RCC 7860 (cell line): ENCODE results near the gene ATP11A.
"Not testable (repeated sequence)": the region's sequence is repeated elsewhere in the genome, so short reads cannot be mapped to it uniquely, and the experiment has no call there.

ENCODE experiments used
- DNase-seq: peaks from one replicate; pipeline ENCODE4 v3.0.0-alpha.2; 2015; ENCODE audit warnings: low spot score
- FAIRE-seq: peaks from 2 replicates; lab custom pipeline; 2012; peaks lifted over from hg19 to GRCh38; lab: Jason Lieb, UNC

Gene ATP11A

DNA sequence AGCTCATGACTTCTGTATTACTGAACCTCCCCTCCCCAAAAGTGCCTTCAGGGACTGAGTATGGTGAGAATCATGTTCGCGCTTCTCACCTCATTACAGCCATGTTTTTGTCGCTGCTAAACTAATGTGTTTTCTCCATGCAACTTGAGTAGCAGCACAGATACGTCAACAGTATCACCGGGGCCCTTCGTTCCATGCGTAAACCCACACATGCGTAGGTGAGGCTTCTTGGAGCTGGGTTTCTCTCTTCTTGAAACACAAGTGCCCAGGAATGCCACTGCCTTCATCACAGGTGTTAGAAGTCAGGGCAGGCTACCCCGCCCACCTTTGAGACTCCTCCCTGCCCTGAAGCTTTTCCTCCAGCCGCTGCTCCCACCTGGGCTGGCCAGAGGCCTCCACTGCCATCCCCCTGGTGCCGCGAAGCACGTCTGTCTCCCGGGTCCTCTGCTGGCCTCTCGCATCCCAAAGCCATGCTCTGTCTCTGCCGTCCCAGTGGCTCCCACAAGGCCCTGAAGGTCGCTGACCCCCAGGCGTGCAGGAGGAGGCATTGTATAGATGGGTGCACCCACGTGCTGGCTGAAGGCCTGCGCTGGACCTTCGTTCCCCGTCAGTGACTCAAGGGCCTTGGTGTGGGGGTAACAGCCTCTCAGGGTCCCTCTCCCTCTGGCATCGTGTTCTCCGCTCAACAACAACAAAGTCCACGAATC is 143.9 kb downstream of the ATP11A start:
- no peak for FAIRE-seq
- DNase-seq, result no peak

DNA sequence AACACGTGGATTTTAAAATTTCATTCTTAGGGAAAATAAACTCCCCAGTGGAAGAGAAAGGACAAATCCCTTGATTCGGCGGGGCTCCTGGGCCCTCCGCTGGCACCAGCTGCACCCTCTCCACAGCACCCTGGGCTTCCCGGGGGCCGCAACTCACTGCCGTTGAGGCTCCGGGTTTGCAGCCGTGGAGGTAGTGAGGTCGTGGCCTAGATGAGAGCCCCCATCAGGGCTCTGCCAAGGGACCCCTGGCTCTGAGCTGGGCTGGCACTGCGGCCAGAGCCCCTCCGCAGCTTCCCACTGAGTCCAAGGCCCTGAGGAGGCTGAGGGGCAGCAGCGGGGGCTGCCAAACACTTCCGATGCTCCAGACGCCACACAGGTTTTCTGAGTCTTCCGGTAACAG is 145.5 kb downstream of the ATP11A start:
- no peak for FAIRE-seq
- DNase-seq, result no peak

DNA sequence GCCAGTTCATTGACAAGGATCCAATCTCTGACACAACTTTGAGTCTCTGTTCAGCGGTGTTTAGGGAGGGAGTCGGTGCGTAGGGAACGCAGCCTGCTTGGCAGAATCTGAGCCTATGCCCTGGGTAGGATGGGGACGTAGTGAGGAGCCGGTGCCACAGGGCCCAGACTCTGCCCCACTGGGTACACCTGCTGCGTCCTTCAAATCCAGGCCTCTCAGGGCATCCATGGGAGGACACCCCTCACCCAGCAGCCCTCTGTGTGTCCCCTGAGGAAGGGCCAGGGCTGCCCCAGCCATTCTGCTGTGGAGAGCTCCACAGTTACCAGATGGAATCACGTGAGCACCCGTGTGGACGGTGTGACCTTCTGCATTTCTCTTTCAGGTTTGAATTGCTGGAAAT is 146.0 kb downstream of the ATP11A start:
- DNase-seq (no peak), FAIRE-seq (no peak)

DNA sequence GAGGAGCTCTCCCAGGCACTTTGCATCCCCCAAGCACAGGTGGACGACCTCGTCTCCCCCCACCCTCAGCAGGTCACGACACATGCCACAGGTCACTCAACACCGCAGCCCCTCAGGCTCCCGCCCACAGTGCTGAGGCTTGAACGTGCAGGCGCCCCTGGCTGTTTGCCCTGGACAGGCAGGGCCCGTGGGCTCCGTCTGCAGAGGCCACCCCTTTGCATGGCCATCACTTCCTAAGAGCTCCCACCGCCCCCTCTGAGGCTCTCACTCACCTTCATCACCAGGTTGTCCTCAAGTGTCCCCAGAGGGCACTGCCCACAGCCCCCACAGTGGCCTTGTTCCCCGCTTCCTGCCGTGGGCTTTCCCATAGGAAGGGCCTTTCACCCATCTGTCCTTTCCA is 147.1 kb downstream of the ATP11A start:
- DNase-seq (no peak), FAIRE-seq (no peak)

DNA sequence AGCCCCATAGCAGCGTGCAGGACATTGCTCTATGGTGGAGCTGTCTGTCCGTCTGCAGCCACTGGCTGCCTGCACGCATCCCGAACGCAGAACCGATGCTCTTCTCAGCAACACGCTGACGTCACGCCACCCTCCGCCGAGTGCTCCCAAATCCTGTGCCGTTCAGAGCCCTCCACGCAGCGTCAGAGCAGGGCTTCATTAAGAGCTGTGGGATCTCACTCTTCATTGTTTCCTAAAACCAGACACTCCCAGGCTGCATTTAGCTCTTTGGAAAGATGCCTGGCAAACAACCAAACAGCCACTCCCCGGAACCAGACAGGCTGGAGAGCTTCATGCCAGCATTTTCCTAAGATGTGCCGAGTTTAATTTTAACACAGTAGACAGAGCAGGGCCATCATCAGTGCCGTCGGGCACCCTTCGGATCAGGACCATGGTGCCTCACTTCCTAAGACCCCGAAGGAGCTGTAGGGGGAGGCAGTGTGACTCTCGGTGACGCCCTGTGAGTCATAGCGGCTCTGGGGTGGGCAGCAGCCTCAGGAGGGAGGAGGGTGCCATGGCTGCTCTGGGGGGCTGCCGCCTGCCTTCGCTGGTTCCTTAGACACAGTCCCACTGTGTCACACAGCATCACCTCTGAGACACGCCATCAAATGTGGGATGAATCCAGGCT is 147.7 kb downstream of the ATP11A start:
- FAIRE-seq (no peak), DNase-seq (no peak)

DNA sequence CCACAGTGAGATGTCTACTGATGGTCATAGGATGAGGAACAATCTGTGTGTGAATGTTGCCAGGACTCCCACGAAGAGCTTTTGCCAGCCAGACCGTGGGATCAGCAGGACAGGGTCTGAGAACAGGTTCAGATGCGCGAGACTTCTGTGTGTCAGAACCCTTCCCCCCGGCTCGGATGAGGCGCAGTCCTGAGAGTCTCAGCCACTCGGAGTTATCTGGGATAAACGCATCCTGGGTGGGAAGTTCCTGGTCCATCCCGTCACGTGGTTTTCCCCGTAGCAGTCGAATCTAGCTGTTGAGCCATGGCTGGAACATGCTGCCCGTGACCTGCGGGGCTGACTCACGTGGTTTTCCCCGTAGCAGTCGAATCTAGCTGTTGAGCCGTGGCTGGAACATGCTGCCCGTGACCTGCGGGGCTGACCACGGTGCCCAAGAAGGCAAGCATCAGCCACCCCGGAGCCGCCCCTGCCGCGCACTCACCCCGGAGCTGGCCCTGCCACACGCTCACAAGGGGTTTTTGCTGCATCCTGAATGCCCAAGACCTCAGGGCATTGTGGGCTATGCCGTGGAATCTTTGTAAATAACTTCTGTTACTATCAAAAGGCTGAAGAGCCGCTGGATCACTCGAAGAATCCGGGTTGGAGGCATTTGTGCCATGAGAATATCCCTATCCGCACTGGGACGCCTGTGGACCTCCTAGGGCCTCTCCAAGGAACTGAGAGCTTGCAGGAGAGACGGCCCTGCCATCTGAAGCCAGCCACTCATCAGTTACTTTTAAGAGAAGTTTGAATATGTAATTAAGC is 148.4 kb downstream of the ATP11A start:
- DNase-seq (no peak), FAIRE-seq (no peak)

DNA sequence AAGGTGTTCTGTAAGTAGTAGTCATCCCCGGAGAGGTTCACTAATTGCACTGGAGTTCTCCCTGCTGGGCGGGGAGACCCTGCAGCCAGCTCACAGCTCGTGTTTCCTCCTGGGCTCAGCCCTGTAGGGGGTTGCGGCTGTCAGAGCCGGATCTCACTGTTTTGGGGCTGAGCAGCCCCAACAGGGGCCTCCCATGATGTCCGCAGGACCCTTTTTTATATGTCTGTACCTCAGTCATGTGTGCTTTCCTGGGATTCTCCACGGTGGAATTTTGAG is 148.9 kb downstream of the ATP11A start:
- DNase-seq (no peak), FAIRE-seq (no peak)

DNA sequence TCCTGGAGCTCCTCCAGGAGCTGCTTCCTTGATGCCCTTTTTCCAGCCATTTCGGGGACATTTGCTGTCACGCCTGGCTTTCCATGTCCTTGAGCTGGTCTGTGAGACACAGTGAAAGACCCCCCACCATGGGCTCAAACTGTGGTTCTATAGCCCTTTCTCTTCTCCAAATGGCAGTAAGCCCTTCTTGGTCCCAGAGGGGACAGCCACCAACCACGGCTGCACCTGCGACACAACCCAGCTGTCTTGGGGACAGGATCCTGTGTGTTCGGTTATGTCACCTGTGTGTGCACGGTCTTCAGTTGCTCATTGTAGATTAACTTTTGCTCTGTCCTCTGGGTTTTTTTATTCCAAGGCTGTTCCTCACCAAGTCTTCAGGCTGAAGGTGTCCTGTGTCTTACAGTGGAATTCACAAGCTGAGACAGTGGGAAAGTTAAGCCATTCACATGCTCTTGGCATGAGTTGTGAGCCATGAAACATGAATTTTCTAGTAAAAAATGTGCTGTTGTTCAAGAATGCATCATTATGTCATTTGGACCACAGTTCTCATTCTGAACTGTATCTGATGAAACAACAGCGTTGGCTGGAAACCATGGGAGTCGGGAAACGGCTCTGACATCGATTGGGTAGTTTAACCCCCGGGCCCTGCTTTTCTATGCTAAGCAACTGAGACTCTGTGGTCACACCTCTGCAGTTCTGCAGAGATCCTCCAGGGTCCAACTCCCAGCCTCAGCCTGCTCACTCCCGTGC is 149.7 kb downstream of the ATP11A start:
- no peak for DNase-seq
- no peak for FAIRE-seq

DNA sequence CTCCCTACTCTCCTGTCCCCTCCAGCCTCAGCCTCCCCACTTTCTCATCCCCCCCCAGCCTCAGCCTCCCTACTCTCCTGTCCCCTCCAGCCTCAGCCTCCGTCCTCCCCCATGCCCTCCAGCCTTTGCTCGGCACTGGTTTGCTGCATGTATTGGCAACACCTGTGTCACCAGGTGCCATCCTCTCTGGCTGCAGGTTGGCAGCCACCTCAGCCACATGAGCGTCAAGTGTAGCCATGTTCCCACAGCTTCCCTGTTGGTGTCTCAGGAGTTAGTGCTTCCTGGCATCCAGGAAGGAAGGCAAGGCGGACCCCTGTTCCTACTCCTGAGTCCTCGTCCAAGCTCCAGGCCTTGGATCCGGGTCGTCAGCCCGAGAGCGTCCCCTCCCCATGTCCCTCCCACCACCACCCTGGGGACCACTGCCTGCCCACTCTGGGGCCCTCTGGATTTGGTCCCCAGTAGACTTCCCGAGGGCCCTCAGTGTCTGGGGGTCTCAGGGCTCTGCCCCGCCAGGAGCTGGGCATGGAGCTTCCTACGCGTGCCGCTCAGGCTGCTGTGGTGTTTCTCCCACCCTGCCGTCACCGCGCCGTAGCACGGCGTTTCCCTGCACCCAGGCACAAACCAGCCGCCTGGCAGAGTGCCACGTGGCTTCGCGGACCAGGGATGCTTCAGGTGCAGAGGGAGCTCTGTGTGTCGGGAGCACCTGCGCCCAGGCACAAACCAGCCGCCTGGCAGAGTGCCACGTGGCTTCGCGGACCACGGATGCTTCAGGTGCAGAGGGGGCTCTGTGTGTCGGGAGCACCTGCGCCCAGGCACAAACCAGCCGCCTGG is 150.8 kb downstream of the ATP11A start:
- DNase-seq, result no peak
- no peak for FAIRE-seq

DNA sequence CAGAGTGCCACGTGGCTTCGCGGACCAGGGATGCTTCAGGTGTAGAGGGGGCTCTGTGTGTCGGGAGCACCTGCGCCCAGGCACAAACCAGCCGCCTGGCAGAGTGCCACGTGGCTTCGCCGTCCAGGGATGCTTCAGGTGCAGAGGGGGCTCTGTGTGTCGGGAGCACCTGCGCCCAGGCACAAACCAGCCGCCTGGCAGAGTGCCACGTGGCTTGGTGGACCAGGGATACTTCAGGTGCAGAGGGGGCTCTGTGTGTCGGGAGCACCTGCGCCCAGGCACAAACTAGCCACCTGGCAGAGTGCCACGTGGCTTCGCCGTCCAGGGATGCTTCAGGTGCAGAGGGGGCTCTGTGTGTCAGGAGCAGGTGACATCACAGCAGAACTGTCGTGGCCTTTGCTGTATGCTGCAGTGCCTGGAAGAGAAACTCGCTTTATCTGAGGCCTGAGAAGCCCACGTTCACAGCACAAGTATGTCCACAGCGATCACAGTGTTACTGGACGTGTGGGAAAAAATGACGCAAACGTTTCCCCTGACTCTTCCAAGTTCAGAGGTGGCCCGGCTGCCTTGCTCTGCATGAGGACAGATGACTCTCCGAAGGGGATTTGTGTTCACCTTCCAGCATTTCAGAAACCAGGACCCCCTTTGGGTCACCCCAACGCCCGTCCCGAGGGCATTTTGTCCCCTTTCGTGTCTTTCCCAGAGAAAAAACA is 151.6 kb downstream of the ATP11A start:
- DNase-seq, FAIRE-seq: not testable (repeated sequence)

DNA sequence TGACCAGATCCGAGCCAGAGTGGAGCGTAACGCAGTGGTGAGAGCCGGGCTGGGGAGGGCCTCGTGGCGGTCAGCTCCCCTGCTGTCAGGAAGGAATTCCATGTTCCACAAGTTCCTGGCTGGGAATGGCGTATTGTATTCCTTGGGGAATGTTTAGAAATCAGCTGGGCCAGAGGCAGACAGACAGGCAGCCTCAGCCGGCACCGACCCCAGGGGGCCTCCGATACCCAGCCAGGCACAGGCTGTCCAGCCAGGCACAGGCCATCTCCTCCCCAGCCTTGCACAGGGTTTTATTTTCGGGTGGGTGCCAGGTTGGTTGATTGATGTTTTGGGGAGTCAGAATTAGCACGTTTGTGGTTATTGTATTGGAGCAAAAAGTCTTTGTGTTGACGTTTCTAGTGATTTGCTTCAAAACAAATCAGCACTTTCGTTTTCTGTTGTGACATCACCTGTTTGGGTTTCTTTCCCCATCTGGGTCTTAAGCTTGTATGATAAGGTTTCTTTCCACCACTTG is 152.6 kb downstream of the ATP11A start:
- FAIRE-seq (no peak), DNase-seq (no peak)

DNA sequence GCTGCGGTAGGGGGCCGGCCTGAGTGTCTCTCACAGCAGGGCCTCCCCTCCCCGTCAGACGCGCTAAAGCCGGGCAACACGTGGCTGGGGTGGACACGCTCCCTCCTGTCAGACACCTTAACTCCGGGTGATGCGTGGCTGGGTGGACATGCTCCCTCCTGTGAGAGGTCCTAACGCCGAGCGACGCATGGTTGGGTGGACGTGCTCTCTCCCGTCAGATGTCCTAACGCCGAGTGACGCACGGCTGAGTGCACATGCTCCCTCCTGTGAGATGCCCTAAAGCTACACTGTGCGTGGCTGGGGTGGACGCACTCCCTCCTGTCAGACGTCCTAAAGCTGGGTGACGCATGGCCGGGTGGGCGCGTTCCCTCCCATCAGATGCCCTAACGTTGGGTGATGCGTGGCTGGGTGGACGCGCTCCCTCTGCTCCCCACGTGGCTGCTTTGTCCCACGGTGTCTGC is 153.1 kb downstream of the ATP11A start:
- DNase-seq (no peak), FAIRE-seq (no peak)

DNA sequence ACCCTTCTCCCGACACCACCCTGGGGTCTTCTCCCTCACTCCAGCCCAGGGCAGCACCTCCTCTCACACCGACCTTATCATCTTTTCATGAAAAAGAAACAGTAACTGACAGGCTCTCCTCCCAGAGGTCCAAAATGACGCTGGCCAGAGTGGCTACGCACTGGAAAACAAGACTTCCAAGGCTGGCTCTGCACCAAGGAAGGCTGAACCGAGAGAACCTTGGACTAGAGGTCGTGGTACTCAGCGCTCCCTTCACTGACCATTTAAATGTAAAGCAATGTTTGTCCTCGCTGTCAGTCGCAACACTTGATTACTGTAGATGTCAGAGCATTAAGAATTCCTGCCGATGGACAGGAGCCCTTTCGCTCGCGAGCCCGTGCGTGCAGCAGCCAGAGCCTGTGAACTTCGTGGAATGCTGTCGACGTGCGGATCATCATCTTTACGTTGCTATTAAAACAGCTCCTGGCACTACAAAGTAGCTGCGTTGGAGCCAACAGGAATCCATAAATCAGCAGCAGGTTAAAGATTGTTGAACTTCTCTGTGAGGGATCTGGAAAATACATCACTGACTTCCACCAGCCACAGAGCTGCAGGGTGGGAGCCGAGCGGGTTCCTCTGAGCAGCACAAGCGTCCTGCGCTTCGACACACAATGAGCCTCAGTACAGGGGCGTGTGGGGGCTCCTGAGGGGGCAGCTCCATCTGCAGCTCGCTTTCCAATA is 153.7 kb downstream of the ATP11A start:
- no peak for DNase-seq
- FAIRE-seq, result no peak

DNA sequence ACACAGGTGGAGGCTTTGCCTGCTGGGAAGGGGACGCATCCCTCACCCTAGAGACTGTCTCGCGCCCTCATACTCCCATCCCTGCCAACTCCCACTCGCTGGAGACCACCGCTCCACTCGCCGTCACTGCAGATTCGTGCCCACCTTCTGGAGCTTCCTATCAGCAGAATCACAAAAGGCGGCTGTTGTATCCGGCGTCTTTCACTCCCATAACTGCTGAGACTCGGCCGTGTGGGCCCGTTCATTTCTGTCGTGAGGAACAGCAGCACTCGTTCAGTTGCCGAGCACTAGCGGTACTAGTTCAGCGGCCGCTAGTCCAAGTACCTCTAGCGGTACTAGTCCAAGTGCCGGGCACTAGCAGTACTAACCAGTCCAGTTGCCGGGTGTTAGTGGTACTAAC is 154.6 kb downstream of the ATP11A start:
- FAIRE-seq, result no peak
- DNase-seq, result no peak

DNA sequence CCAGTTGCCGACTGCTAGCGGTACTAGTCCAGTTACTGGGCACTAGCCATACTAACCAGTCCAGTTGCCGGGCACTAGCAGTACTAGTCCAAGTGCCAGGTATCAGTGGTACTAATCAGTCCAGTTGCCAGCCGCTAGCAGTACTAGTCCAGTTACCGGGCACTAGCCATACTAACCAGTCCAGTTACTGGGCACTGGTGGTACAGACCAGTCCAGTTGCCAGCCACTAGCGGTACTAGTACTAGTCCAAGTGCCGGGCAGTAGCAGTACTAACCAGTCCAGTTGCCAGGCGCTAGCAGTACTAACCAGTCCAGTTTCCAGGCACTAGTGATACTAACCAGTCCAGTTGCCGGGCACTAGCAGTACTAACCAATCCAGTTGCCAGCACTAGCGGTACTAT is 155.0 kb downstream of the ATP11A start:
- DNase-seq (no peak), FAIRE-seq (no peak)

DNA sequence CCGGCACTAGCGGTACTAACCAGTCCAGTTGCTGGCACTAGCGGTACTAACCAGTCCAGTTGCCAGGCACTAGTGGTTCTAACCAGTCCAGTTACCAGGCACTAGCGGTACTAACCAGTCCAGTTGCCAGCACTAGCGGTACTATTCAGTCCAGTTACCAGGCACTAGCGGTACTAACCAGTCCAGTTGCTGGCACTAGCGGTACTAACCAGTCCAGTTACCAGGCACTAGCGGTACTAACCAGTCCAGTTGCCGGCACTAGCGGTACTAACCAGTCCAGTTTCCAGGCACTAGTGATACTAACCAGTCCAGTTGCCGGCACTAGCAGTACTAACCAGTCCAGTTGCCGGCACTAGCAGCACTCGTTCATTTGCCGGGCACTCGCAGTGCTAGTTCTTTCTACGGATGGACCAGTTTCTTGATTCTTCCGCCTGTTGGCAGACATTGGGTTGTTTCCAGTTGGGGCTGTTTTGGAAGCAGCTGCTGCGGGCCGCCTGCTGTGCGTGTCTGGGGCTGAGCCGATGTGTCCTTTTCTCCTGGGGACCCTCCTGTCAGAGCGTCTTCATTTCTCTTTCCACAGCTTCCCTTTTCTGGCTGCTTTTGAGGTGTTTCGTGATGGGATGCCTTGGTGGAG is 155.8 kb downstream of the ATP11A start:
- FAIRE-seq (no peak), DNase-seq (no peak)

DNA sequence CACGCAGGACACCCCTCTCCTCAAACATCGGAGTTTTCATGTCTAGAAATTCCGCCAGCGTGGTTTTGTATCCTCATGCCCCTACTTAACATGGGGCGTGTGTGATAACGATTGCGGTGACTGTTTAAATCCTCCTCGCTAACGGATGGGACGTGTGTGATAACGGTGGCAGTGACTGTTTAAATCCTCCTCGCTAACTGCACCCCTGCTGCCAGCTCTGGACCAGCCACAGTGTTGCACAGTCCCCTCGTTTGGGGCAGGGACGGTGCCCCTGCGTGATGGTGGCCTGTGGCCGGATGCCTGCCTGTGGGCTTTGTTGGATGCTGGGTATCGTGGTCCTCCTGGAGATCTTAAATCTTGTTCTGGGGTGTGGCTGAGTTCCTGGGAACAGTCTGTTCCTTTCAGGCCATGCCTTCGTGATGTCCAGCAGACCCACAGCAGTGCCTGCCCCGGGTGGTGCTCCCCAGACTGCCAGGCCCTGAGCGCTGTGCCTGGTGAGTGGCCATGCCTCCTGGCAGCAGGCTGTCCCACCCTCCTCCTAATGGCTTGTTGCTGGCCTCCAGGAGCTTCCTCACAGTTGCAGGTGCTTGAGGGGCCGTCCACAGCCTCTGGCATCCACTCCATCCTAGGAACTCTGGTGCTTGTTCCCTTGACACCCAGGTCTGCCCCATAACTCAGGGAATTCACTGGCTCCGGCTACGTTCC is 156.7 kb downstream of the ATP11A start:
- FAIRE-seq, result no peak
- DNase-seq, result no peak

DNA sequence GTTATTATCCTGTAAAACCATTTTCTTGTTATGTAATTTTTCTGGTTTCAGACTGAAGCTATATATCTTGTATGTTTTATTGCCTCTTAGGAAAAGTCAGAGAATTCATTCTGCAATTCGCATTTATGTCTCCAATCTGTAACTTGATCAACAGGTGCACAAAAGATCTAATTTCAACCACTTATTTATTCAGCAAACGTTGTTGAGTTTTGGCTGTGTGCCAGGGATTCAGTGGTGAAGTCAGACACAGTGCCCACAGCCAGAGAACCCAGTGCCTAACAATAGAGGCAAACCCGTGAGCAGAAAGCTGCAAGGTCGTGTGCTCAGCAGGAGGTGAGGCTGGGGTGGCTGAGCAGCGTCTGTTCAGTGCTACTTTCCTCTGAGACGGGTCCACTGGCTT is 159.7 kb downstream of the ATP11A start:
- no peak for DNase-seq
- FAIRE-seq, result no peak
